Mesenteric fat pad (tissue), 1 donor: ENCODE measurements around the gene RASGEF1C. TPM values are rescaled to one million over a fixed set of nuclear protein-coding genes. Genes with fewer than 3 reads are reported as not detected.

ENCODE experiments used
- DNase-seq: peaks from one replicate; pipeline ENCODE4 v3.0.0-alpha.2; 2020; ENCODE audit warnings: low spot score
- total RNA-seq: library from RNA; stranded (reverse); fragmentation: NEBNext Ultra II Directional; extraction: Animal tissue kit (Norgen Biotek cat#: 25700); gene quantifications from one replicate; pipeline ENCODE4 v1.2.1, GENCODE V29; 2021
- donor health status: DM: yes; HTN: yes; CAD: no.

RASGEF1C gene
- total RNA-seq, 1 donor from 2014 or later: not detected

GRCh38 chr5:180103487-180104167 lies 105.4 kb downstream of the RASGEF1C start:
- DNase-seq: no peak

DNA sequence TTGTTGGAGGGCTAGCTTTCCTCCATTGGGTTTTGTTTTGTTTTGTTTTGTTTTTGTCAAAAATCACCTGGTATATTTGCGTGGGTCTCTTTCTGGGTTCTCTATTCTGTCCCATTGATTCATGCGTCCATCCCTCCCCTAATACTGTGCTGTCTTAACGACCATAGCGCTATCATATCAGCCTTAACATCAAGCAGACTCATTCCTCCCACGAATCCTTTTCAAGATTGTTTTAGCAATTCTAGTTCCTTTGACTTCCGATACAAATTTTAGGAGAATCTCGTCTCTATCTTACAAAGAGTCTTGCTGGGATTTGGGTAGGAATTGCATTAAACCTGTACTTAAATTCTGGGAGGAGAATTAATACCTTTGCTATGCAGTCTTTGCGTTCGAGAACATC lies 106.4 kb downstream of the RASGEF1C start:
- no peak for DNase-seq

- peak; percentile 68 for DNase-seq
These were observed 107.4 kb downstream of the RASGEF1C start for GRCh38 chr5:180101451-180102105.

DNA sequence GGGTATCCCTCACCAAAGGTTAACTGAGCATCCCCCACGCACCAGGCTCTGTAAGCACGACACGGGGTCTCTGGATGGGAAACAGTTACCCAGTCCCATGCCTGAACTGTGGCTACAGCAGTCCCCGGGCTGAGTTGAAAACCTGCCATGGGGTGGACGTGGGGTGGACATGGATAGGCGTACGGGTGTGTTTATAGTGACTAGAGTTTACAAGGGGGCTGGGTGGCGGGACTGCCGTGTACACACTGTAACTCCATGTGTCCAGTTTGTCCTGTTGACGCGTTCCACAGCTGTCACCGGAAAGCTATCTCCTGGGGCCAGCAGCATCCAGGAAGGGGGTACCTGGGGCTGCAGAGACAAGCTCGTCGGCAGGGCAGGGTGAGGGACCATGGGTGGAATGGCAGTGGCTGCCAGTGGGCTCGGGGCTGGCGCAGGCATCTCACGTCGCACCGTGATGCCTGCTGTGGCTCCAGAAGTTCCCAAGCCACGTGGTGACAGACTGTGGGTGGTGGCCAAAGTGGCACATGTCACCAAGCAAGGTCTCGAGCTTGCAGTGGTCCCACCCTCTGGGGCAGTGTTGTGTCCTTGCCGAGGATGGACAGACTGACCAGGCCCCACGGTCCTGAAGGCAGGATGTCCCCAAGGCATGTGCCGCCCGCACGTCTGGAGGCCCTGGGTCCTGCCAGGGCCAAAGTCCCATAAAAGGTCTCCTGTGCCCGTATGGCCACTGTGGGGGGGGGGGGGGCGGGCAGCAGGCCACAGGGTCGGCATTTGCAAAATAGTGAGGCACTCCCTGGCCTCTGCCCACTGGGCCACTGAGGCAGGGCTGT lies 108.2 kb downstream of the RASGEF1C start:
- DNase-seq: peak; percentile 81

GRCh38 chr5:180099733-180100611 lies 109.0 kb downstream of the RASGEF1C start:
- DNase-seq: peak; percentile 82

DNA sequence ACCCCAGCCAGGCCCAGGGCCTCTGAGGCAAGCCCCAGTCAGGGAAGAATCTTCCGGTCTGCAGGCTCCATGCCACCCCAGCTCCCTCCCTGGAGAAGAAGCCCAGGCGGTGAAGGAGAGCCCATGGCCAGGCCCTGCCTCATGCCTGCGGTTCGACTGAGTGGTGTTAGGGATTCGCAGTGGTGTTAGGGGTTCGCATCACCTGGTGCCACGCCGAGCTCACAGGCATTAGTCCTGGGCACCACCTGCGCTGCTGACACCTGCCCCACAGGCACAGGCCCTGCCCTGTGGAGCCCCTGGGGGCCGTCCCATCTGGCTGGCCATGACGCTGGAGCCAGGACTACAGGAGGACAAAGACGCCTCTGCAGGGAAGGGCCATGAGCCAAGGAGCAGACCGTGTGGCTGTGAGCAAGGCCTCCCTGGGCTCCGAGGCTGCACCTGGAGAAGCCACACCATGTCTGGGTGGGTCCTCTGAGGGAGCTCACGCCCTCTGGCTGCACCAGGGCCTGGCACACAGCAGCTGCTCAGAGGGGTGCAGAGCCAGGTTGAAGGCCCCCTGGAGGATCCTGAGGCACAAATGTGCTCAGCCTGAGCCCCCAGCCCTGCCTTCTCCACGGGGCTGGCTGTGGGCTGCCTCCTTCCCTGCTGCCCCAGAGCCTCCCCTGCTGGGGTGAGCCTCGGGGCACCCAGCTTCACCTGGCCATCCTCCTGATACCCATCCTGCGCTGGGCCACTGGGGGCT lies 109.8 kb downstream of the RASGEF1C start:
- peak; percentile 81 for DNase-seq

DNA sequence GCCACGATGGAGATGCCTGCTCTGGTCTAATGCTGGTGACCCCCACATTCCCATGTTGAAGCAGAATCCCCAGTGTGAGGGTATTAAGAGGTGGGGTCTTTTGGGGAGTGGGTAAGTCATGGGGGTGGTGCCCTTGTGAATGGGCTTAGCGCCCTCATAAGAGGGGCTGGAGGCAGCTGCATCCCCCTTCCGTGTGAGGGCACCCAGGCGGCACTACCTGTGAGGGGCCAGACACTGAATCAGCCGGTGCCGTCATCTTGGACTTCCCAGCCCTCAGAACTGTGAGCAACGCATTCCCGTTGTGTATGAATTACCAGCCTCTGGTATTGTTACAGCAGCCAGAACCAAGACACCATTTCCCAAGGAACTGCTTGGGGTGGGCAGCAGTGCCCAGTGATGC lies 110.5 kb downstream of the RASGEF1C start:
- DNase-seq: peak; percentile 62

- DNase-seq: peak; percentile 74
These were observed 111.1 kb downstream of the RASGEF1C start for GRCh38 chr5:180097926-180098325.

GRCh38 chr5:180097163-180097894 lies 111.7 kb downstream of the RASGEF1C start:
- DNase-seq: peak; percentile 73

DNA sequence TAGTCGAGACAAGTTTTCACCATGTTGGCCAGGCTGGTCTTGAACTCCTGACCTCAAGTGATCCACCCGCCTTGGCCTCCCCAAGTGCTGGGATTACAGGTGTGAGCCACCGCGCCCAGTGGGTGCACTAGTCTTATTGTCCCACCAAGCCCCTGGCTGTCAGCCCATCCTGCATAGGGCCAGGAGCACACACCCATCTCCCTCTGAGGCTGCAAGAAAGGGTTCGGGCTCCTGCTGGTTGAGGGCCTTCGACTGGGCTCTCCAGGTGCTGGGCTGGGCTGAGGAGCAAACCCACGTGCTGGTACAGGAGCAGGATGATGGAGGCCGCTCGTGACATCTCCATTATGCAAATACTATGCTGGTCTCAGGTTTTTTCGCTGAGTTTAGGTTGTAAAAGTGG lies 112.4 kb downstream of the RASGEF1C start:
- peak; percentile 39 for DNase-seq

DNA sequence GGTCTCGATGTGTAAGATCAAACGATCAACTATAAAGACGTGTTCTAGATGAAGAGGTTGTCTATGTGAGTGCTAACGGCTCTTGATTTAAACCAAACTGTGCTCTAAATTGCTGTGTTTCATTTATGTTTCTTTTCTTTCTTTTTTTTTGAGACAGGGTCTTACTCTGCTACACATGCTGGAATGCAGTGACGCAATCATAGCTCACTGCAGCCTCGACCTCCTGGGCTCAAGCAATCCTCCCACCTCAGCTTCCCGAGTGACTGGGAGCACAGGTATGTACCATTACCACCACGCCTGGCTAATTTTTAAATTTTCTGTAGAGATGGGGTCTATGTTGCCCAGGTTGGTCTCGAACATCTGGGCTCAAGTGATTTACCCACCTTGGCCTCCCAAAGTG lies 113.5 kb downstream of the RASGEF1C start:
- DNase-seq: peak; percentile 47

GRCh38 chr5:180093651-180094382 lies 115.2 kb downstream of the RASGEF1C start:
- peak; percentile 30 for DNase-seq

GRCh38 chr5:180093241-180093640 lies 115.8 kb downstream of the RASGEF1C start:
- no peak for DNase-seq

- peak; percentile 47 for DNase-seq
These were observed 118.1 kb downstream of the RASGEF1C start for GRCh38 chr5:180090769-180091546.

DNA sequence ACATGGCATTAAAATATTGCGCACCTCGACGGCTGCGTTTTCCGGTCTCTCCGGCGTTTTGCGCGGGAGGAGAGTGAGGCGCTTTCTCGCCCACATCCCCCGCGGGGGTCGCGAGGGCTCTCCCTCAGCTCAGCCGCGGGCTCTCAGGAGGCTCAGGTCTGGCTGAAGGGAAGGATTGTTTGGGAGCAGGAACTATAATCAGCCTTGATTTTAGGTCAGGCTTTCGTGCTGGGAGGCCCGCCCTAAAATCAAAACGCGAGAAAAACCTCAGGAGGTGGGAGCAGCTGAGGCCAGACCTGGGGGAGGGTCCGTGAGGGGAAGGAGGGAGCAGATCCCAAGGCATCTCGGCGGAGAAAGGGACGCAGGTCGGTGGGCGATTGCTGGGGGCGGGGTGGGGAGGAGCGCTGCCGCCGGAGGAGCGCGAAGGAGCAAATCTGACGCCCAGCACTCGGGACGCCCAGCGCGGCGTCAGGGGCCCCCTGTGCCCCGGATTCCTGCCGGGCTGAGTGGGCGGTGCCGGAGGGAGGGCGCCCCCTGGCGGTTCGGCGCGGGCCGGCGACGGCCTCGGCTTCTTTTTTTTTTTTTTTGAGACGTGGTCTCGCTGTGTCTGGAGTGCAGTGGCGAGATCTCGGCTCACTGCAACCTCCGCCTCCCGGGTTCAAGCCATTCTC lies 118.8 kb downstream of the RASGEF1C start:
- DNase-seq: peak; percentile 91

DNA sequence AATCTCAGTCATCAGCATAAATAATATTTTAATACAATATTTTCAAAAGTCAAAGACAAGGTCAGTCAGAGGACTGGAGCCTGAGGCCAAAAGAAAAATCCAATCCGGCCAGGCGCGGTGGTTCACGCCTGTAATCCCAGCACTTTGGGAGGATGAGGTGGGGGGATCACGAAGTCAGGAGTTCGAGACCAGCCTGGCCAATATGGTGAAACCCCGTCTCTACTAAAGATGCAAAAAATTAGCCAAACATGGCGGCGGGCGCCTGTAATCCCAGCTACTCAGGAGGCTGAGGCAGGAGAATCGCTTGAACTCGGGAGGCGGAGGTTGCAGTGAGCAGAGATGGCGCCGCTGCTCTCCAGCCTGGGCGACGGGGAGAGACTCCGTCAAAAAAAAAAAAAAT lies 119.4 kb downstream of the RASGEF1C start:
- DNase-seq: peak; percentile 47

DNA sequence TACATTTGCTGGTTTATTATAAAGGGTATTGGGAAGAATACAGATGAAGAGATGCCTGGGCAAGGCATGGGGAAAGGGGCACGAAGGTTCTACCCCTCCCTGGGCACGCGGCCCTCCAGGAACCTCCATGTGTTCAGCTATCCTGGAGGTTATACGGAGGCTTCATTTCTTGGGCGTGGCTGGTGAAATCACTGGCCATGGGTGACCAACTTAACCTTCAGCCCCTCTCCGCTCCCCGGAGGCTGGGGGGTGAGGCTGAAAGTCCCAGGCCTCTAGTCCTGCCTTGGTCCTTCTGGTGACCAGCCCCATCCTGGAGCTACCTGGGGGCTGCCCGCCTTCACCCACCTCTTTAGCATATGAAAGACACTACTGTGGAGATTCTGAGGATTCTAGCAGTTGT lies 120.5 kb downstream of the RASGEF1C start:
- no peak for DNase-seq
